Neural crest cell (in vitro differentiated cells): ENCODE results near the gene SMYD2. TPM values are rescaled to one million over a fixed set of nuclear protein-coding genes. Genes with fewer than 3 reads are reported as not detected.

Experiments
- DNase-seq: peaks from one replicate; pipeline ENCODE4 v3.0.0; 2021; ENCODE audit warnings: low read depth, mixed read lengths, low spot score
- H3K27ac Mint-ChIP-seq: one replicate; pipeline ENCODE4 v1.8.0; 2021; ENCODE audit warnings: mild to moderate bottlenecking, mixed read lengths; ENCODE audit not compliant: unreplicated experiment
- H3K27me3 Mint-ChIP-seq: 2 replicates; pipeline ENCODE4 v1.8.0; 2021; ENCODE audit warnings: low read depth, mild to moderate bottlenecking, mixed read lengths
- H3K36me3 Mint-ChIP-seq: 2 replicates; pipeline ENCODE4 v1.8.0; 2021; ENCODE audit warnings: low read depth, mild to moderate bottlenecking, mixed read lengths
- H3K4me1 Mint-ChIP-seq: 2 replicates; pipeline ENCODE4 v1.8.0; 2021; ENCODE audit warnings: mixed read lengths
- H3K4me3 Mint-ChIP-seq: one replicate; pipeline ENCODE4 v1.8.0; 2021; ENCODE audit warnings: mild to moderate bottlenecking, mixed read lengths
- H3K9me3 Mint-ChIP-seq: 2 replicates; pipeline ENCODE4 v1.8.0; 2021; ENCODE audit warnings: mixed read lengths
- CTCF ChIP-seq: fragments of 200-600 bp; sonication (generic); conservative IDR thresholded peaks from 2 replicates; pipeline ENCODE4 v1.5.0; 2021; ENCODE audit warnings: antibody characterized with exemption, mild to moderate bottlenecking
- total RNA-seq: library from RNA; stranded (reverse); gene quantifications from 2 replicates; pipeline ENCODE4 v1.2.1, GENCODE V29; 2021

The SMYD2 gene
- total RNA-seq, 1 donor from 2014 or later: 59.3 TPM

- Mint-ChIP-seq H3K27ac (no peak overlapping the region), H3K27me3 (peaks cover 9% of the 10 kb centered on the region), H3K4me1 (peaks cover 28% of the 10 kb centered on the region), H3K9me3 (no peaks in the 10 kb centered on the region), H3K4me3 (no peak overlapping the region), H3K36me3 (no peaks in the 10 kb centered on the region)
- no peak for TF ChIP-seq CTCF
- DNase-seq: no peak
Observed at GRCh38 chr1:214264196-214264595, 16.8 kb upstream of the SMYD2 start.

GRCh38 chr1:214264976-214265375 is 16.0 kb upstream of the SMYD2 start:
- H3K27me3 Mint-ChIP-seq: peaks cover 9% of the 10 kb centered on the region
- H3K36me3 Mint-ChIP-seq: no peaks in the 10 kb centered on the region
- H3K9me3 Mint-ChIP-seq: no peaks in the 10 kb centered on the region
- H3K27ac Mint-ChIP-seq: no peak overlapping the region
- no peak for TF ChIP-seq CTCF
- no peak for DNase-seq
- H3K4me1 Mint-ChIP-seq: peaks cover 22% of the 10 kb centered on the region
- H3K4me3 Mint-ChIP-seq: no peak overlapping the region

- no peak for DNase-seq
- peaks cover 2% of the 10 kb centered on the region for H3K9me3 Mint-ChIP-seq
- no peak overlapping the region for H3K27ac Mint-ChIP-seq
- H3K27me3 Mint-ChIP-seq: peaks cover 3% of the 10 kb centered on the region
- H3K4me1 Mint-ChIP-seq: peaks cover 10% of the 10 kb centered on the region
- no peak overlapping the region for H3K4me3 Mint-ChIP-seq
- no peak for TF ChIP-seq CTCF
- H3K36me3 Mint-ChIP-seq: no peaks in the 10 kb centered on the region
Observed at GRCh38 chr1:214270097-214270650, 10.8 kb upstream of the SMYD2 start.

- Mint-ChIP-seq H3K9me3 (peaks cover 2% of the 10 kb centered on the region), H3K4me3 (no peak overlapping the region), H3K4me1 (peaks cover 5% of the 10 kb centered on the region), H3K36me3 (no peaks in the 10 kb centered on the region), H3K27me3 (no peaks in the 10 kb centered on the region), H3K27ac (no peak overlapping the region)
- TF ChIP-seq CTCF: no peak
- DNase-seq: no peak
Observed at GRCh38 chr1:214271174-214271858, 9.6 kb upstream of the SMYD2 start.

- no peak for DNase-seq
- Mint-ChIP-seq H3K4me1 (peaks cover 5% of the 10 kb centered on the region), H3K27ac (no peak overlapping the region), H3K27me3 (no peaks in the 10 kb centered on the region), H3K4me3 (no peak overlapping the region), H3K36me3 (no peaks in the 10 kb centered on the region), H3K9me3 (peaks cover 2% of the 10 kb centered on the region)
- no peak for TF ChIP-seq CTCF
Observed at GRCh38 chr1:214271995-214272731, 8.8 kb upstream of the SMYD2 start.
